Sciatic nerve (tissue), 2 donors: Measurements from ENCODE around the gene CEP112. TPM values are rescaled to one million over a fixed set of nuclear protein-coding genes. Genes with fewer than 3 reads are reported as not detected.

ENCODE experiments used
- ATAC-seq: fragments of 200-7000 bp; cut with Tn5 transposase; one replicate; pipeline ENCODE4 v1.9.1; 2020; ENCODE audit warnings: mild to moderate bottlenecking, moderate library complexity
- DNase-seq: peaks from one replicate; pipeline ENCODE4 v3.0.0-alpha.2; 2020; ENCODE audit warnings: low spot score
- intact Hi-C: fragments of 100-400 bp; cut with DNase I; formaldehyde crosslinking; loops from one replicate; pipeline ENCODE4 v1.14.2; 2022
- total RNA-seq: library from RNA; stranded (reverse); fragmentation: NEBNext Ultra II Directional; extraction: Animal tissue kit (Norgen Biotek cat#: 25700); gene quantifications from one replicate; pipeline ENCODE4 v1.2.1, GENCODE V29; 2021
- donor health status: DM: no; HTN: no; CAD: no.
- donor health status: DM: no; HTN: no; CAD: no.

CEP112 gene
- total RNA-seq, result 64.9 TPM

DNA sequence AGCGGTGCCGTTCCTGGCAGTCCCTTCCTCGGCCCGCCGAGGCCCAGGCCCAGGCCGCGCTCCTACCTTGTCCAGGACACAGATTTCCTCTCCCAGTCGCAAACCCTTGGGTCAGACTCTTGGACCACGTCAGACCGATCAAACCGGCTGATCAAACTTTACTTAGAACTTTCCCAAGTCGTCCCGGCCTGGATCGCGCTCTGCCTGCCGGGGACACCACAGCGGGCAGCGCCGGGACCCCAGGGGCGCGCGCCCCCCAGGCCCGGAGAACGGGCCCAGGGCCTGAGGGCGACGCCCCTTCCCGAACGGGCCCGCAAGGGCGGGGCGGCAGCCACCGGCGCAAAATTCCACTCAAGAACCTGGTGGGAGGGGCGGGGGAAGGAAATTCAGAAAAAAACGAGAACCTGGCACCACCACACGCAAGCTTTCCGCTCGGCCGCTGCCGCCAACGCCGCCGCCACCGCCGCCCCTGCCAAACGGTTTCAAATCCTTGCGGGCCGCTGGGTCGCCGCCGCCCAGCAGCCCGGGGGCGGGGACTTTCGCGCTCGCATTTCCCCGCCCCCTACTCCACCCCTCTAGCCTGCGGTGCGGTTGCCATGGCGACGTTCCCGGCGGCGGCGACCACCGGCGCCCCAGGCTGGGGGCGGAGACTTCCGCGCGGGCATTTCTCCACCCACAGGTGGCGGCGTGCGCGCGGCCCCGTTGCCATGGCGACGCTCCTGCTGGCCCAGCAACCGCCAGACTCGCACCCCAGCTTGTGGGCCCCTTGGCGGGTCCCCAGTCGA lies at the start of gene CEP112:
TSS of gene CEP112 (minus strand) at position 541 of the 785 bp plus-strand sequence.
- ATAC-seq (peak; percentile 91), DNase-seq (peak; percentile 88)
- intact Hi-C loops, result no loop called here

- intact Hi-C loops, result no loop called here
- DNase-seq (no peak), ATAC-seq (no peak)
Observed at GRCh38 chr17:66240630-66241029, 48.7 kb upstream of the CEP112 start.

DNA sequence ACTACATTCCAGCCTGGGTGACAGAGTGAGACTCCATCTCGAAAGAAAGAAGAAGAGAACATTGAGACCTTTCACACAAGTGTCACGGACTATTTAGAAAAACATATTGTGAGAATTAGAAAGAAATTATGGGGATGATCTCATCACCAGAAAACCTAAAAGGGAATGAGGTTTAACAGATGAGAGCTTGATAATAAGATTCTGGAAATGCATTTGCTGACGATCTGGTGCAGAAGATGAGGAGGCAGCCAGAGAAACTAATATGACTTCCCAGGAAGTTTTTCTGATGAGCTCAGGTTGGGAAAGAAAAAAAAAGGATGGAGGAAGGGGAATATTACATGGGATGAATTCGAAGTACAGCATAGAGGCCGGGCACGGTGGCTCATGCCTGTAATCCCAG lies 48.1 kb upstream of the CEP112 start:
- no peak for ATAC-seq
- DNase-seq, result no peak
- intact Hi-C loops, result no loop called here

GRCh38 chr17:66235377-66235994 lies 43.6 kb upstream of the CEP112 start:
- DNase-seq (no peak), ATAC-seq (no peak)
- intact Hi-C loops, result no loop called here

DNA sequence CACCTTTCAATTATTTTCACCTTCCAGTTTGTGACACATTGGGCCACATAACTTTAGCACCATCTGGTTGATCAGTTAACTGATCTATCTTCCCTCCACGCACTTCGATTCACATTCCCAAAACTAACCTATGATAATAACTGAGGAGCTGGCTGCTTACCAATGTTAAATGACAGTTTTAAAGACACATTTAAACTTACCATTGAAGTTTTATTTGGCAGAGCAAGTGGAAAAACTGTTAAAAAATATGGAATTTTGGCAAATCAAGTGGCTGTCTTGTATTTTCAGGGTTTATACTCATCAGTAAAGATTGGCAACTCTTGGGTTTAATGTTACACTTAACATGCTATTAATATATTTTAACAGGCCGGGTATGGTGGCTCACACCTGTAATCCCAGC lies 42.7 kb upstream of the CEP112 start:
- ATAC-seq, result no peak
- DNase-seq, result no peak
- intact Hi-C loops, result no loop called here

DNA sequence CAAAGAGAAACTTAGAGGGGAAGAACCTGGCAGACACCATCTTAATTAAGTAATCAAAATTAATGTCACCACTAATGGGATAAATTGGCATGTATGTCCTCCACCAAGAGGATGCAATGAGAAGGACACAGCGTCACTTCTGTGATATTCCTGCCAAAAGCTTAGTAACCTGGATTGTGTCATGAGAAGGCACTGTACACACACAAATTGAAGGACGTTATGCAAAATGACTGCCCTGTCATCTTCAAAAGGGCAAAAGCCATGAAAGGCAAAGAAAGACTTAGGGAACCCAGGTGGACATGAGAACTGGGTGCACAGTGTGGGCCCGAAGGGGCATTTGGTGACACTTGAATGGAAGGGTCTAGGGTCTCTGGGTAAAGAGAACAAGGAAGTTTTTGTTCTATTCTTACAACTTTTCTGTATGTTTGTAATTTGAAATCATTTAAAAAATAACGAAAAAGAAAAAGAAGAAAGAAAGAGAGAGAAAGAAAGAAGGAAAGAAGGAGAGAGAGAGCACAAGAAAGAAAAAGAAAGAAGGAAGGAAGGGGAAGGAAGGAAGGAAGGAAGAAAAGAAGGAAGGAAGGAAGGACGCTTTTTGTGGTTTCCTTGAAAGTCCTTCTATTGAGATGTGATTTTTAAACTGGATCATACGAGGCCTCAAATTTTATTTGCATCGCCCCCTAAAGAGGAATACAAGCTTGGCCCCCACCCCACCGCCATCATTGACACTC lies 41.3 kb upstream of the CEP112 start:
- intact Hi-C loops, result no loop called here
- DNase-seq, result no peak
- ATAC-seq, result no peak

DNA sequence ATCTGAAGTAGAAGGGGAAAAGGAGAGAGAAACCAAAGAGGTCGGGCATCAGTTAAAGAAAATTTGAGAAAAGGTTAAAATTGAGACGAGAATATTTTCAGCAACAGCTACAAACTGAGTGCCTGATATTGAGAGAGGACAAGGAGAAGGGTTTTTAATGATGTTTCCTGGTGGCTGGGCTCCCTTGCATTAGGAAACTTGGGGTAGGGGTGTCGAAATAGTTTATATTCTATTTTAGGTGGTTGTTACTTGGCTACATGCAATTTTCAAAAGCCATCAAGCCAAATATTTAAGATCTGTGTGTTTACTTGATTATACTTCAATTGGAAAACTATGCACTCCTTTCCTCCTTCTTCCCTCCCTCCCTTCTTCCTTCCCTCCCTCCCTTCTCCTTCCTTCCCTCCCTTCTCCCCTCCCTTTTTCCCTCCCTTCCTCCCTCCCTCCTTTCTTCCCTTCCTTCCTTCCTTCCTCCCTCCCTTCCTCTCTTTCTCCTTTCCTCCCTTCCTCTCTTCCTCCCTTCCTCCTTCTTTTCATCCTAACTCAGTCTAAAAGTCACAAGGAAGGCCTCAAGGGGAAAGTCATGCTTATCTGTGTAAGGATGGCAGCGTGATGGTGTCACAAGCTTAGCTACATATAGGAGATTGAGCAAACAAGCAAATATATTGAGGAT lies 39.1 kb upstream of the CEP112 start:
- ATAC-seq, result no peak
- DNase-seq, result no peak
- intact Hi-C loops, result no loop called here

GRCh38 chr17:66229783-66230538 lies 38.0 kb upstream of the CEP112 start:
- no peak for DNase-seq
- no peak for ATAC-seq
- intact Hi-C loops, result no loop called here

DNA sequence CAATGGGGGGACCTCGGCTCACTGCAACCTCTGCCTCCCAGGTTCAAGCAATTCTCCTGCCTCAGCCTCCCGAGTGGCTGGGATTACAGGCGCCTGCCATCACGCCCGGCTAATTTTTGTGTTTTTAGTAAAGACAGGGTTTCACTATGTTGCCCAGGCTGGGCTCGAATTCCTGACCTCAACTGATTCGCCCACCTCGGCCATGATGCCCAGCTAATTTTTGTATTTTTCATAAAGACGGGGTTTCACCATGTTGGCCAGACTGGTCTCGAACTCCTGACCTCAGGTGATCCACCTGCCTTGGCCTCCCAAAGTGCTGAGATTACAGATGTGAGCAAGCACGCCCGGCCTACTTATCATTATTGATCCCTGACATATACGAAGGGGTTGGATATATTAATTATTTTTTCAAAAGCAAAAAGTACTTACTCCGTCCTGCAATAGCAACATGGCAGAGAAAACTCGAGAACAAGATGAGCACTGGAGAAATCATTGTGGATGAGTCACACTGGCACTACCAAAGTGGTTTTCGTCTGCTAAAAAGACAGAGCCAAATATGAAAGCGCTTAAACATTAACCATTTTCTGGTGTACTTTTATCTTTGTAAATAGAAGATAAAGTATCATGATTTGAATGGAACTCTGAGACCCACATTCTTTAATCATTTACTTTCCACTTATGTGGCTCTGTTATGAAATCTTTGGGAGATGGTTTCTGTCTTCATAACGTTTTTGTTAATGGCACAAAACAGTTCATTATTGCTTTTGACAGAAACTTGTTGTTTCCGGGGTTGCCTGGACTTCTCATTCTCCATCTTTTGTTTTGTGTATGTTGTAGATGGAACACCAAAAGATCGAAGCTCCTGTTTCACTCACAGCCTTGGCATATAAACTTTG lies 37.2 kb upstream of the CEP112 start, which contains the start of gene APOH:
TSS of gene APOH (minus strand) at position 529 of the 896 bp plus-strand sequence. CDS start at position 493, 36 bp downstream.
- intact Hi-C loops, result no loop called here
- DNase-seq (no peak), ATAC-seq (no peak)

DNA sequence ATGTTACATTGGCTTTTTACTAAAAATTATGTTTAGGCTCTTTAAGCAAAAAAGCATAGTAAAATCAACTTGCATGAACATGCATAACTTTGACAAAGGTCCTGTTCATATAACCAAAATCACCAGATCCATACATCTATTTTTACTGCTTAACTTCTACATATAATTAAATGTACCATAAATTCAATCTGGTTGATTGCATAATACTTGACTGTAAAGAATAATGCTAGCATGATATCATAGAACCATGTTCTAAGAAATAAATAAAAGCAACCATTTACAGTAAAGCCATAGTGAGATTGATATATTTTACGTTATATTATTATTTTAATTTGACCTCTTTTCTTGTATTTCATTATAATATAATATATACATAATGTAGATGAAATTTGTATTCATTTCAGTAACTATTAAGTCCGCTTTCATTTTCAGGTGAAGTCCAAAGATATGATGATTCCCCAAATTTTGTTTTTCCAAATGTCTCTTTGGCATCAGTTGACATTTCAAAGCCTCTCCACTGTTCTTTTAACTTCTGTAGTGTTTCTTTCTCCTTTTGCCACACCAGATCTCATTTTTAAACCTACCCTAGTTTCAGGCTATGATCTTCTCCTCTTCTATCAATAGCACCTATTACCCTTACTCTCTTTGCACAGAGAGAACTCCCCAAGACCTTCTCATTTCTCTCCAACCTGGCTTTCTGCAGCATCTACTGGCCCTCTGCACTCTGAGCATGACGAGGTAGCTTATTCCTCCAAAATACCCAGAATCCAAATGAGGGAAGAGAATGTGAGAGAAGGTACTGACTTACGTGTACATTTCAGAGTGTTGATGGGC lies 35.5 kb upstream of the CEP112 start:
- ATAC-seq (no peak), DNase-seq (no peak)
- intact Hi-C loops, result no loop called here

GRCh38 chr17:66222798-66223350 lies 30.9 kb upstream of the CEP112 start:
- intact Hi-C loops, result no loop called here
- DNase-seq, result no peak
- no peak for ATAC-seq

DNA sequence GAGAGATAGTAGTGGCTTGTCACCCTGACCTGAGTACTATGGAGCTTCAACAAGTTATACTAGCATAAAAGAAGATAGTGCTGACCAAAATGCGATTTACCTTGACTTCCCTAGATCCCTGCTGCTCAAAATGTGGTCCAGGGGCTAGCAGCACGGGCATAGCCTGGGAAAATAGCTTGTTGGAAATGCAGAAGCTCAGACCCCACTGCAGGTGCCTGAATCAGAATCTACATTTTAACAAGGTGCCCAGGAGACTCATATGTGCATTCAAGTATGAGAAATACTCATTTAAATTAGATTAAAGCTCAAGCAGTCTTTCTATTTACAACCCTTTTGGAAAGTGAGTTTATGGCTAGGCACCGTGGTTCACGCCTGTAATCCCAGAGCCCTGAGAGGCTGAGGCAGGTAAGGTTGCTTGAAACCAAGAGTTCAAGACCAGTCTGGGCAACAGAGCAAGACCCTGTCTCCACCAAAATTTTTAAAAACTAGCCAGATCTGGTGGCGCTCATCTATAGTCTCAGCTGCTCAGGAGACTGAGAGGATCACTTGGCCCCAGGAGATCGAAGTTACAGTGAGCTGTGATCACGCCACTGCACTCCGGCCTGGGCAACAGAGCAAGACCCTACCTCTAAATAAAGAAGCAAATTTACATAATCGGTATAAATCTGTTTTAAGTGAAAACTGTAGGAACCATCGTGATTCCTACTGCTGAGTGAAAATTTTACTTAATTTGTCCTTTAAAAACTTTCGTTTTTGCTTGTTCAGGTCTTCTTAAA lies 30.0 kb upstream of the CEP112 start:
- DNase-seq, result no peak
- intact Hi-C loops, result no loop called here
- ATAC-seq, result no peak

DNA sequence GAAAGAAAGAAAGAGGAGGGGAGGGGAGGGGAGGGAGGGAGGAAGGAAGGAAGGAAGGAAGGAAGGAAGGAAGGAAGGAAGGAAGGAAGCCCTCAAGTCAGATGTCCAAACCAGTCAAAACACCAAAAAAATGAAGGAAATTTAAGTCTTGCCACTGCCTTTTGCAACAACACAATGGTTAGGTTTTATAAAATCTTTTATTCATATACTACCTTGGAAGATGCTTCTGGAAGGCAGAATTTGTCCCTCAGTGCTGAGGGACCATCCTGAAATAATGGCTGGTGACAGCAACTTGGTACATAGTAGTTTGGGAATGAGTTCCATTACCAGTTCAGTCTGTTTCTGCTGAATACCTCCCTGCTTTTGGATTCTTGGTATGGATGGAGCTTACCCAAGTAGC lies 29.4 kb upstream of the CEP112 start:
- ATAC-seq, result no peak
- intact Hi-C loops, result no loop called here
- DNase-seq, result no peak

DNA sequence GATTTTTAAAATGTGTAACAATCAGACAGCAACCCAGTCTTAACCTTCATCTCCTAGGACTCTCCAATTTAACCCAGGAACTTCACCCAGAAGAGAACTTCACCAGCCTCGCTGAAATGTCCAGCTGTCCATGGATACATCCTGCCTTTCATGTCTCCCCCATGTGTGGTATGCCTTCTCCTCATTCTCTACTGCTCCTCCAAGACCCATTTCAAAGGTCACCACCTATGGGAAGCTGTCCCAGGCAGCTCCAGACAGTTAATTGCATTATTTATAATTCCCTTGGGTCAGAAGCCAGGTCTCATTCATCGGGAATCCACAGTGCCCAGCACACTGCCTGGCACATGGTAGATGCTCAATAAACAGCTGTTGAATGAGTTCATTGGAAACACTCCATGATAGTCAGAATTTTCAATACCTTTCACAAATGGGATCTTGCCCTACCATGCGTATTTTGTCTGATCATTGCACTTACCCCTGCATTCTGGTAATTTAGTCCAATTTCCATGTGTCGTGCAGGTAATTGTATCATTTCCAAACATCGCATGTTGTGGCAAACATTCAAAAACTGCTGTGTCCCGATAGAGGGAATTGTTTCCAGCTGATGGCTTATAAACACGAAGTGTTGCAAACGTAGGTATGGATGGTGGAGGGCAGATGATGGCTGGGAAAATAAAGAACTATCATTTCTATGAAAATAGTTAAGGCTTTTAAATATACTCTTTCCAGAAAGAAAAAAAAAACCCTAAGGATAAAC lies 28.3 kb upstream of the CEP112 start:
- intact Hi-C loops, result no loop called here
- ATAC-seq, result no peak
- DNase-seq, result no peak

- DNase-seq (no peak), ATAC-seq (no peak)
- intact Hi-C loops, result no loop called here
Observed at GRCh38 chr17:66215529-66215911, 23.6 kb upstream of the CEP112 start.
